Hippocampal formation (tissue), 2 donors: ENCODE measurements around the gene CSRNP3.

Source experiments
- DNase-seq, 2 donors: peaks; one replicate each; lab custom pipeline; 2025; lab: John Stamatoyannopoulos, UW

The CSRNP3 gene

GRCh38 chr2:165469417-165469816 is at the start of gene CSRNP3:
TSS of gene CSRNP3 (plus strand) at chr2:165469698. CDS start at chr2:165595066, 125,368 bp downstream.
- peak; percentile 70 to 94 for DNase-seq

GRCh38 chr2:165420231-165420630 is 49.3 kb upstream of the CSRNP3 start:
- no peak for DNase-seq

- DNase-seq, result no peak
Observed at GRCh38 chr2:165423081-165423480, 46.4 kb upstream of the CSRNP3 start.

GRCh38 chr2:165425556-165425955 is 43.9 kb upstream of the CSRNP3 start:
- DNase-seq, result no peak

- DNase-seq, result no peak
Observed at GRCh38 chr2:165427686-165428085, 41.8 kb upstream of the CSRNP3 start.

- DNase-seq, result no peak
Observed at GRCh38 chr2:165428926-165429325, 40.6 kb upstream of the CSRNP3 start.

- DNase-seq, result no peak
Observed at GRCh38 chr2:165431014-165431413, 38.5 kb upstream of the CSRNP3 start.

GRCh38 chr2:165432234-165432966 is 37.1 kb upstream of the CSRNP3 start:
- DNase-seq, result no peak

GRCh38 chr2:165434865-165435496 is 34.5 kb upstream of the CSRNP3 start:
- no peak for DNase-seq

GRCh38 chr2:165435611-165436010 is 33.9 kb upstream of the CSRNP3 start:
- DNase-seq, result no peak

- DNase-seq, result no peak
Observed at GRCh38 chr2:165436559-165436958, 32.9 kb upstream of the CSRNP3 start.

- DNase-seq, result no peak
Observed at GRCh38 chr2:165440367-165440766, 29.1 kb upstream of the CSRNP3 start.

GRCh38 chr2:165443511-165443910 is 26.0 kb upstream of the CSRNP3 start:
- DNase-seq, result no peak

- DNase-seq, result no peak
Observed at GRCh38 chr2:165448406-165448805, 21.1 kb upstream of the CSRNP3 start.

GRCh38 chr2:165450156-165450555 is 19.3 kb upstream of the CSRNP3 start:
- DNase-seq, result no peak

GRCh38 chr2:165452327-165452726 is 17.2 kb upstream of the CSRNP3 start:
- no peak for DNase-seq

- DNase-seq, result no peak
Observed at GRCh38 chr2:165453561-165454094, 15.9 kb upstream of the CSRNP3 start.

GRCh38 chr2:165454905-165455304 is 14.6 kb upstream of the CSRNP3 start:
- DNase-seq, result no peak

GRCh38 chr2:165456027-165456426 is 13.5 kb upstream of the CSRNP3 start:
- no peak for DNase-seq

GRCh38 chr2:165462443-165462842 is 7.1 kb upstream of the CSRNP3 start:
- no peak for DNase-seq

- DNase-seq, result no peak
Observed at GRCh38 chr2:165466386-165466785, 3.1 kb upstream of the CSRNP3 start.

GRCh38 chr2:165467921-165468320 is 1.6 kb upstream of the CSRNP3 start:
- no peak for DNase-seq

- DNase-seq, result no peak
Observed at GRCh38 chr2:165470361-165470760, 863 bp downstream of the CSRNP3 start.
